Central memory CD4-positive, alpha-beta T cell (primary cell): ENCODE results near the gene MSH6.

Experiments
- DNase-seq: peaks from one replicate; pipeline ENCODE4 v3.0.0; 2022
- total RNA-seq, 3 experiments: gene quantifications; one replicate each; lab custom pipeline; 2026; lab: John Stamatoyannopoulos, UW

MSH6 gene
- 80.6 to 266 (median 114) reads per million in 3 experiments for total RNA-seq

- peak; percentile 92 for DNase-seq
Measured at GRCh38 chr2:47782671-47783485, at the start of gene MSH6. MSH6 (plus strand) TSS chr2:47783145; CDS start chr2:47783234, 89 bp downstream.

GRCh38 chr2:47735136-47735869, 47.6 kb upstream of the MSH6 start:
- no peak for DNase-seq

GRCh38 chr2:47735912-47736311, 47.0 kb upstream of the MSH6 start:
- DNase-seq, result no peak

- no peak for DNase-seq
Measured at GRCh38 chr2:47737191-47737975, 45.6 kb upstream of the MSH6 start.

- DNase-seq, result no peak
Measured at GRCh38 chr2:47738331-47738730, 44.6 kb upstream of the MSH6 start.

GRCh38 chr2:47741101-47741500, 41.8 kb upstream of the MSH6 start:
- DNase-seq, result no peak

GRCh38 chr2:47741637-47742036, 41.3 kb upstream of the MSH6 start:
- DNase-seq, result no peak

GRCh38 chr2:47744074-47744473, 38.9 kb upstream of the MSH6 start:
- DNase-seq, result no peak

GRCh38 chr2:47747878-47748277, 35.1 kb upstream of the MSH6 start:
- no peak for DNase-seq

- no peak for DNase-seq
Measured at GRCh38 chr2:47751856-47752414, 31.0 kb upstream of the MSH6 start.

- no peak for DNase-seq
Measured at GRCh38 chr2:47767497-47767844, 15.5 kb upstream of the MSH6 start.

- DNase-seq, result peak; percentile 48
Measured at GRCh38 chr2:47767880-47768609, 14.9 kb upstream of the MSH6 start.

GRCh38 chr2:47769318-47769717, 13.6 kb upstream of the MSH6 start:
- DNase-seq, result no peak

GRCh38 chr2:47771211-47771610, 11.7 kb upstream of the MSH6 start:
- no peak for DNase-seq

GRCh38 chr2:47772343-47772742, 10.6 kb upstream of the MSH6 start:
- no peak for DNase-seq

GRCh38 chr2:47774567-47774966, 8.4 kb upstream of the MSH6 start:
- no peak for DNase-seq

- DNase-seq, result no peak
Measured at GRCh38 chr2:47777277-47777937, 5.5 kb upstream of the MSH6 start.

- DNase-seq, result no peak
Measured at GRCh38 chr2:47778698-47779425, 4.1 kb upstream of the MSH6 start.

- DNase-seq, result no peak
Measured at GRCh38 chr2:47779426-47779790, 3.5 kb upstream of the MSH6 start.

GRCh38 chr2:47782381-47782670, 619 bp upstream of the MSH6 start:
- no peak for DNase-seq
